Liver (tissue), 9 donors: ENCODE data around the gene WDFY3. TPM values are rescaled to one million over a fixed set of nuclear protein-coding genes. Genes with fewer than 3 reads are reported as not detected.
A peak's percentile ranks its signal among the peaks of the same experiment; 100 is the strongest.

ENCODE experiments used
- DNase-seq: peaks from one replicate; pipeline ENCODE4 v3.0.0-alpha.2; 2017; ENCODE audit warnings: low spot score
- H3K27ac ChIP-seq, 2 donors: one replicate each; pipeline ENCODE4 v1.7.0; 2013; ENCODE audit warnings: inconsistent platforms in 2 of 2, low read length in 2 of 2, control low read depth in 1 of 2, low read depth in 1 of 2, mild to moderate bottlenecking in 1 of 2
- H3K27me3 ChIP-seq, 4 donors: one replicate each; pipeline versions ENCODE4 v1.6.1 to v1.7.0; 2013; ENCODE audit warnings: low read length in 3 of 4, inconsistent platforms in 1 of 4, mild to moderate bottlenecking in 1 of 4, moderate library complexity in 1 of 4; ENCODE audit not compliant: control insufficient read depth in 4 of 4, insufficient read depth in 4 of 4
- H3K36me3 ChIP-seq, 4 donors: one replicate each; pipeline versions ENCODE4 v1.6.1 to v1.7.0; 2013; ENCODE audit warnings: low read length in 3 of 4, mild to moderate bottlenecking in 3 of 4, low read depth in 1 of 4, moderate library complexity in 1 of 4; ENCODE audit not compliant: control insufficient read depth in 4 of 4, insufficient read depth in 3 of 4
- H3K4me1 ChIP-seq, 4 donors: one replicate each; pipeline versions ENCODE4 v1.6.1 to v1.7.0; 2013; ENCODE audit warnings: low read length in 3 of 4, mild to moderate bottlenecking in 3 of 4, moderate library complexity in 1 of 4; ENCODE audit not compliant: control insufficient read depth in 4 of 4, insufficient read depth in 4 of 4
- H3K4me3 ChIP-seq, 3 donors: one replicate each; pipeline versions ENCODE4 v1.6.1 to v1.7.0; 2013; ENCODE audit warnings: low read length in 3 of 3, control low read depth in 1 of 3, low read depth in 1 of 3, mild to moderate bottlenecking in 1 of 3
- H3K9ac ChIP-seq, 2 donors: one replicate each; pipeline ENCODE4 v1.7.0; 2013; ENCODE audit warnings: low read length in 2 of 2, mild to moderate bottlenecking in 2 of 2, moderate library complexity in 2 of 2, control low read depth in 1 of 2, low read depth in 1 of 2
- H3K9me3 ChIP-seq, 4 donors: one replicate each; pipeline versions ENCODE4 v1.6.1 to v1.7.0; 2013; ENCODE audit warnings: low read length in 3 of 4; ENCODE audit not compliant: control insufficient read depth in 4 of 4
- EGR1 ChIP-seq, 2 donors: IDR thresholded peaks; 2 replicates each; pipeline ENCODE4 v1.6.1; 2016 to 2018; ENCODE audit warnings: antibody characterized with exemption in 2 of 2, low read depth in 2 of 2
- FOXA1 ChIP-seq: IDR thresholded peaks from 2 replicates; pipeline ENCODE4 v1.6.1; 2016; ENCODE audit warnings: antibody characterized with exemption
- FOXA2 ChIP-seq: IDR thresholded peaks from 2 replicates; pipeline ENCODE4 v1.6.1; 2016; ENCODE audit warnings: antibody characterized with exemption
- GABPA ChIP-seq, 2 donors: IDR thresholded peaks in 1 of 2; conservative IDR thresholded peaks in 1 of 2; 2 replicates each; pipeline ENCODE4 v1.6.1; 2016; ENCODE audit warnings: antibody characterized with exemption in 2 of 2, mild to moderate bottlenecking in 1 of 2, moderate library complexity in 1 of 2
- HNF4A ChIP-seq, 2 donors: conservative IDR thresholded peaks; 2 replicates each; pipeline ENCODE4 v1.6.1; 2016; ENCODE audit warnings: antibody characterized with exemption in 2 of 2, mild to moderate bottlenecking in 2 of 2
- HNF4G ChIP-seq: IDR thresholded peaks from 2 replicates; pipeline ENCODE4 v1.6.1; 2016; ENCODE audit warnings: antibody characterized with exemption
- JUND ChIP-seq, 2 donors: IDR thresholded peaks; 2 replicates each; pipeline ENCODE4 v1.6.1; 2016; ENCODE audit warnings: antibody characterized with exemption in 2 of 2
- NR2F2 ChIP-seq: IDR thresholded peaks from 2 replicates; pipeline ENCODE4 v1.6.1; 2016; ENCODE audit warnings: antibody characterized with exemption
- RAD21 ChIP-seq, 2 donors: IDR thresholded peaks; 2 replicates each; pipeline ENCODE4 v1.6.1; 2016; ENCODE audit warnings: antibody characterized with exemption in 2 of 2, mild to moderate bottlenecking in 2 of 2
- RXRA ChIP-seq, 2 donors: IDR thresholded peaks; 2 replicates each; pipeline ENCODE4 v1.6.1; 2017 to 2018; ENCODE audit warnings: antibody characterized with exemption in 2 of 2, mild to moderate bottlenecking in 1 of 2
- SP1 ChIP-seq: IDR thresholded peaks from 2 replicates; pipeline ENCODE4 v1.6.1; 2018; ENCODE audit warnings: antibody characterized with exemption, mild to moderate bottlenecking
- TAF1 ChIP-seq: conservative IDR thresholded peaks from 2 replicates; pipeline ENCODE4 v1.6.1; 2016; ENCODE audit warnings: antibody characterized with exemption, mild to moderate bottlenecking
- YY1 ChIP-seq: IDR thresholded peaks from 2 replicates; pipeline ENCODE4 v1.6.1; 2016; ENCODE audit warnings: antibody characterized with exemption, mild to moderate bottlenecking
- WGBS: extraction: QIAGEN DNeasy Blood & Tissue Kit; methylation state at CpG from one replicate; pipeline ENCODE4 v1.1.7; 2013; 5-methylcytosine and 5-hydroxymethylcytosine counted together
- polyA plus RNA-seq, 2 donors: library from polyadenylated mRNA; stranded (reverse) in 1 of 2; unstranded in 1 of 2; fragments of 200-250 nt in 1 of 2; fragments of >200 nt in 1 of 2; fragmentation: Nextera tagmentation in 1 of 2; extraction: Ambion mirVana in 1 of 2; gene quantifications; one replicate each; pipeline versions ENCODE4 v1.2.1 to v1.2.3, GENCODE V29; 2013 to 2015
- total RNA-seq, 2 donors: library from RNA; depleted of rRNA; stranded (reverse); fragments of >200 nt; gene quantifications; one replicate each; pipeline ENCODE4 v1.2.3, GENCODE V29; 2014
- TF ChIP-seq, protein P1 (sequence below): fragments of 150-350 bp; IDR thresholded peaks from 2 replicates; pipeline ENCODE4 v1.5.1; 2017; ENCODE audit warnings: improper control_type of control experiment, low read depth, low read length; ENCODE audit not compliant: missing input control
- TF ChIP-seq, protein P2 (sequence below): IDR thresholded peaks from 2 replicates; pipeline ENCODE4 v1.6.1; 2016; ENCODE audit warnings: antibody characterized with exemption
- TF ChIP-seq, protein P3 (sequence below): IDR thresholded peaks from 2 replicates; pipeline ENCODE4 v1.6.1; 2016; ENCODE audit warnings: antibody characterized with exemption, mild to moderate bottlenecking
- TF ChIP-seq, protein P4 (sequence below): IDR thresholded peaks from 2 replicates; pipeline ENCODE4 v1.6.1; 2016; ENCODE audit warnings: antibody characterized with exemption
- TF ChIP-seq, protein P5 (sequence below): IDR thresholded peaks from 2 replicates; pipeline ENCODE4 v1.6.1; 2016; ENCODE audit warnings: antibody characterized with exemption
- donor health status: healthy.
- donor health status: healthy.
- donor health status: healthy.
- donor health status: healthy.
- donor health status: healthy.

The WDFY3 gene, protein sequence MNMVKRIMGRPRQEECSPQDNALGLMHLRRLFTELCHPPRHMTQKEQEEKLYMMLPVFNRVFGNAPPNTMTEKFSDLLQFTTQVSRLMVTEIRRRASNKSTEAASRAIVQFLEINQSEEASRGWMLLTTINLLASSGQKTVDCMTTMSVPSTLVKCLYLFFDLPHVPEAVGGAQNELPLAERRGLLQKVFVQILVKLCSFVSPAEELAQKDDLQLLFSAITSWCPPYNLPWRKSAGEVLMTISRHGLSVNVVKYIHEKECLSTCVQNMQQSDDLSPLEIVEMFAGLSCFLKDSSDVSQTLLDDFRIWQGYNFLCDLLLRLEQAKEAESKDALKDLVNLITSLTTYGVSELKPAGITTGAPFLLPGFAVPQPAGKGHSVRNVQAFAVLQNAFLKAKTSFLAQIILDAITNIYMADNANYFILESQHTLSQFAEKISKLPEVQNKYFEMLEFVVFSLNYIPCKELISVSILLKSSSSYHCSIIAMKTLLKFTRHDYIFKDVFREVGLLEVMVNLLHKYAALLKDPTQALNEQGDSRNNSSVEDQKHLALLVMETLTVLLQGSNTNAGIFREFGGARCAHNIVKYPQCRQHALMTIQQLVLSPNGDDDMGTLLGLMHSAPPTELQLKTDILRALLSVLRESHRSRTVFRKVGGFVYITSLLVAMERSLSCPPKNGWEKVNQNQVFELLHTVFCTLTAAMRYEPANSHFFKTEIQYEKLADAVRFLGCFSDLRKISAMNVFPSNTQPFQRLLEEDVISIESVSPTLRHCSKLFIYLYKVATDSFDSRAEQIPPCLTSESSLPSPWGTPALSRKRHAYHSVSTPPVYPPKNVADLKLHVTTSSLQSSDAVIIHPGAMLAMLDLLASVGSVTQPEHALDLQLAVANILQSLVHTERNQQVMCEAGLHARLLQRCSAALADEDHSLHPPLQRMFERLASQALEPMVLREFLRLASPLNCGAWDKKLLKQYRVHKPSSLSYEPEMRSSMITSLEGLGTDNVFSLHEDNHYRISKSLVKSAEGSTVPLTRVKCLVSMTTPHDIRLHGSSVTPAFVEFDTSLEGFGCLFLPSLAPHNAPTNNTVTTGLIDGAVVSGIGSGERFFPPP (N-terminal part only)
- total RNA-seq (10 to 100 TPM; 31.7 to 50.5 TPM), polyA plus RNA-seq (1 to 10 TPM; 3.2 to 6.7 TPM)

DNA sequence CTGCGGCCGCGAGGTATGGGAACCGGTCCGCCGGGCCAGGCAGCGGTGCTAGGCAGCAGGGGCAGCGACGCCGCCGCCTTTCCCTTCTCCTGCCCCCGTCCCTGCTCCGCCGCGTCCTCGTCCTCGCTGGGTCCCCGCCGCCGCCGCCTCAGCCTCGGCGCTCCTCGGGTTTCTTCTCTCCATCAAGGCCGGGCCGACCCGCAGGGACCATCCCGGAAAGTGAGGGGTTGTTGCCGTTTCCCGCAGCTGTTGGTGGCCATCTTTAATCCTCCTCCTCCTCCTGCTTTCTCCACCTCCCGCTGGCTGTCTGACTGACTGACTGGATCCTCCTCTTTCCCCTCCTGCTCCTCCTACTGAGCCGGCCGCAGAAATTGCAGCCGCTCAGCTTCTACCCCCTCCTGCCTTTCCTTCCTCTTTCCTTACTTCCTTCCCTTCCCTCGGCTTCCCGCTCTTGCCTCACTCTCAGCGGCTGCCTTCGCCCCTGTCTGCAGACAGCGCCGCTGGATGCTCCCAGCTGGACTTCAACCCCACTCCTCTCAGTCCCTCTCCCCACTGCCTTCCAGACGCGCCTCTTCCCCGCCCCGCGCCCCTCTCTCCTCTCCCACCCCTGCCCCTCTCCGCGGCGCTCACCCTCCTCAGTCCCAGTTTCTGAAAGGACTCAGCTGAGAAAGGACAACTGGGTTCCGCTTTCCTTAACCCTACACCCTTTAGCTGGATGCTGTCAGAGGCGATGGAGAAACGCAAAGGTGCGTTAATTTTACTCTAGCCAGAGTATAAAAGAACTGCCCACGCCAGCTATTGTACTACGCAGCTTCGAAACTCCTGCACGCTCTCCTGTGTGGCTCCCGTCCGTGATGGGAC is at the start of gene WDFY3:
Gene WDFY3 (minus strand): TSS at position 309 of the 861 bp plus-strand sequence. CDS start 106,099 bp downstream, outside the sequence.
- H3K27me3 ChIP-seq, result no peaks in the 10 kb centered on the region
- peak within 1 kb of the TSS; percentile 30 to 80 for H3K9ac ChIP-seq
- H3K36me3 ChIP-seq, result no peaks in the 10 kb centered on the region
- H3K4me3 ChIP-seq, result peak within 1 kb of the TSS; percentile 76 to 90 (median 80)
- DNase-seq, result peak; percentile 64
- no peaks in the 10 kb centered on the region for H3K9me3 ChIP-seq
- H3K4me1 ChIP-seq, result peaks cover 1 to 15% (median 13%) of the 10 kb centered on the region in 4 donors
- TF ChIP-seq SP1 (no peak), JUND (IDR thresholded peaks at IDR 0.05) (no peak), TAF1 (peak; percentile 79), YY1 (peak; percentile 97), GABPA (IDR thresholded peaks at IDR 0.05 in 1 of 2, conservative IDR thresholded peaks at IDR 0.05 in 1 of 2) (peak in 1 of 2 donors; percentile 39), EGR1 (IDR thresholded peaks at IDR 0.05; ENCODE audit: low read depth in 2 of 2) (peak; percentile 30 to 75), FOXA2 (no peak), NR2F2 (no peak), RAD21 (IDR thresholded peaks at IDR 0.05) (peak; percentile 37 to 64), HNF4G (no peak), HNF4A (conservative IDR thresholded peaks at IDR 0.05) (peak; percentile 26 to 53), FOXA1 (no peak), RXRA (IDR thresholded peaks at IDR 0.05) (no peak)
- TF ChIP-seq, protein P1, sequence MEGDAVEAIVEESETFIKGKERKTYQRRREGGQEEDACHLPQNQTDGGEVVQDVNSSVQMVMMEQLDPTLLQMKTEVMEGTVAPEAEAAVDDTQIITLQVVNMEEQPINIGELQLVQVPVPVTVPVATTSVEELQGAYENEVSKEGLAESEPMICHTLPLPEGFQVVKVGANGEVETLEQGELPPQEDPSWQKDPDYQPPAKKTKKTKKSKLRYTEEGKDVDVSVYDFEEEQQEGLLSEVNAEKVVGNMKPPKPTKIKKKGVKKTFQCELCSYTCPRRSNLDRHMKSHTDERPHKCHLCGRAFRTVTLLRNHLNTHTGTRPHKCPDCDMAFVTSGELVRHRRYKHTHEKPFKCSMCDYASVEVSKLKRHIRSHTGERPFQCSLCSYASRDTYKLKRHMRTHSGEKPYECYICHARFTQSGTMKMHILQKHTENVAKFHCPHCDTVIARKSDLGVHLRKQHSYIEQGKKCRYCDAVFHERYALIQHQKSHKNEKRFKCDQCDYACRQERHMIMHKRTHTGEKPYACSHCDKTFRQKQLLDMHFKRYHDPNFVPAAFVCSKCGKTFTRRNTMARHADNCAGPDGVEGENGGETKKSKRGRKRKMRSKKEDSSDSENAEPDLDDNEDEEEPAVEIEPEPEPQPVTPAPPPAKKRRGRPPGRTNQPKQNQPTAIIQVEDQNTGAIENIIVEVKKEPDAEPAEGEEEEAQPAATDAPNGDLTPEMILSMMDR, result no peak
- TF ChIP-seq, protein P2, sequence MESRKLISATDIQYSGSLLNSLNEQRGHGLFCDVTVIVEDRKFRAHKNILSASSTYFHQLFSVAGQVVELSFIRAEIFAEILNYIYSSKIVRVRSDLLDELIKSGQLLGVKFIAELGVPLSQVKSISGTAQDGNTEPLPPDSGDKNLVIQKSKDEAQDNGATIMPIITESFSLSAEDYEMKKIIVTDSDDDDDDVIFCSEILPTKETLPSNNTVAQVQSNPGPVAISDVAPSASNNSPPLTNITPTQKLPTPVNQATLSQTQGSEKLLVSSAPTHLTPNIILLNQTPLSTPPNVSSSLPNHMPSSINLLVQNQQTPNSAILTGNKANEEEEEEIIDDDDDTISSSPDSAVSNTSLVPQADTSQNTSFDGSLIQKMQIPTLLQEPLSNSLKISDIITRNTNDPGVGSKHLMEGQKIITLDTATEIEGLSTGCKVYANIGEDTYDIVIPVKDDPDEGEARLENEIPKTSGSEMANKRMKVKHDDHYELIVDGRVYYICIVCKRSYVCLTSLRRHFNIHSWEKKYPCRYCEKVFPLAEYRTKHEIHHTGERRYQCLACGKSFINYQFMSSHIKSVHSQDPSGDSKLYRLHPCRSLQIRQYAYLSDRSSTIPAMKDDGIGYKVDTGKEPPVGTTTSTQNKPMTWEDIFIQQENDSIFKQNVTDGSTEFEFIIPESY, result no peak
- TF ChIP-seq, protein P3, sequence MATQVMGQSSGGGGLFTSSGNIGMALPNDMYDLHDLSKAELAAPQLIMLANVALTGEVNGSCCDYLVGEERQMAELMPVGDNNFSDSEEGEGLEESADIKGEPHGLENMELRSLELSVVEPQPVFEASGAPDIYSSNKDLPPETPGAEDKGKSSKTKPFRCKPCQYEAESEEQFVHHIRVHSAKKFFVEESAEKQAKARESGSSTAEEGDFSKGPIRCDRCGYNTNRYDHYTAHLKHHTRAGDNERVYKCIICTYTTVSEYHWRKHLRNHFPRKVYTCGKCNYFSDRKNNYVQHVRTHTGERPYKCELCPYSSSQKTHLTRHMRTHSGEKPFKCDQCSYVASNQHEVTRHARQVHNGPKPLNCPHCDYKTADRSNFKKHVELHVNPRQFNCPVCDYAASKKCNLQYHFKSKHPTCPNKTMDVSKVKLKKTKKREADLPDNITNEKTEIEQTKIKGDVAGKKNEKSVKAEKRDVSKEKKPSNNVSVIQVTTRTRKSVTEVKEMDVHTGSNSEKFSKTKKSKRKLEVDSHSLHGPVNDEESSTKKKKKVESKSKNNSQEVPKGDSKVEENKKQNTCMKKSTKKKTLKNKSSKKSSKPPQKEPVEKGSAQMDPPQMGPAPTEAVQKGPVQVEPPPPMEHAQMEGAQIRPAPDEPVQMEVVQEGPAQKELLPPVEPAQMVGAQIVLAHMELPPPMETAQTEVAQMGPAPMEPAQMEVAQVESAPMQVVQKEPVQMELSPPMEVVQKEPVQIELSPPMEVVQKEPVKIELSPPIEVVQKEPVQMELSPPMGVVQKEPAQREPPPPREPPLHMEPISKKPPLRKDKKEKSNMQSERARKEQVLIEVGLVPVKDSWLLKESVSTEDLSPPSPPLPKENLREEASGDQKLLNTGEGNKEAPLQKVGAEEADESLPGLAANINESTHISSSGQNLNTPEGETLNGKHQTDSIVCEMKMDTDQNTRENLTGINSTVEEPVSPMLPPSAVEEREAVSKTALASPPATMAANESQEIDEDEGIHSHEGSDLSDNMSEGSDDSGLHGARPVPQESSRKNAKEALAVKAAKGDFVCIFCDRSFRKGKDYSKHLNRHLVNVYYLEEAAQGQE, result peak; percentile 74
- TF ChIP-seq, protein P4, sequence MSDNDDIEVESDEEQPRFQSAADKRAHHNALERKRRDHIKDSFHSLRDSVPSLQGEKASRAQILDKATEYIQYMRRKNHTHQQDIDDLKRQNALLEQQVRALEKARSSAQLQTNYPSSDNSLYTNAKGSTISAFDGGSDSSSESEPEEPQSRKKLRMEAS, result peak; percentile 88
- TF ChIP-seq, protein P5, sequence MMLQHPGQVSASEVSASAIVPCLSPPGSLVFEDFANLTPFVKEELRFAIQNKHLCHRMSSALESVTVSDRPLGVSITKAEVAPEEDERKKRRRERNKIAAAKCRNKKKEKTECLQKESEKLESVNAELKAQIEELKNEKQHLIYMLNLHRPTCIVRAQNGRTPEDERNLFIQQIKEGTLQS, result no peak
- under 1% methylated on average over 58 of the region's 58 CpGs for WGBS
- H3K27ac ChIP-seq, result peak within 1 kb of the TSS; percentile 76 to 93
